WTC11 (cell line): ENCODE results near the gene CGREF1.

Experiments
- NR2C2 ChIP-seq: sonication (generic); formaldehyde crosslinking; IDR thresholded peaks from 2 replicates; pipeline ENCODE4 v1.8.0; 2022; ENCODE audit warnings: mild to moderate bottlenecking, missing genetic modification reagents
- SOX15 ChIP-seq: fragments of 250-450 bp; sonication (Bioruptor Pico); IDR thresholded peaks from 2 replicates; pipeline ENCODE4 v1.9.0; 2021; ENCODE audit warnings: mild to moderate bottlenecking
- SP1 ChIP-seq: sonication (generic); formaldehyde crosslinking; conservative IDR thresholded peaks from 2 replicates; pipeline ENCODE4 v1.8.1; 2022; ENCODE audit warnings: missing genetic modification reagents
- TF ChIP-seq, protein P1 (sequence below): fragments of 200-600 bp; IDR thresholded peaks from 2 replicates; pipeline ENCODE4 v1.8.0; 2022; ENCODE audit warnings: antibody characterized with exemption
- TF ChIP-seq, protein P2 (sequence below): sonication (generic); formaldehyde crosslinking; IDR thresholded peaks from 2 replicates; pipeline ENCODE4 v1.8.1; 2023; ENCODE audit warnings: mild to moderate bottlenecking, missing genetic modification reagents, moderate library complexity

DNA sequence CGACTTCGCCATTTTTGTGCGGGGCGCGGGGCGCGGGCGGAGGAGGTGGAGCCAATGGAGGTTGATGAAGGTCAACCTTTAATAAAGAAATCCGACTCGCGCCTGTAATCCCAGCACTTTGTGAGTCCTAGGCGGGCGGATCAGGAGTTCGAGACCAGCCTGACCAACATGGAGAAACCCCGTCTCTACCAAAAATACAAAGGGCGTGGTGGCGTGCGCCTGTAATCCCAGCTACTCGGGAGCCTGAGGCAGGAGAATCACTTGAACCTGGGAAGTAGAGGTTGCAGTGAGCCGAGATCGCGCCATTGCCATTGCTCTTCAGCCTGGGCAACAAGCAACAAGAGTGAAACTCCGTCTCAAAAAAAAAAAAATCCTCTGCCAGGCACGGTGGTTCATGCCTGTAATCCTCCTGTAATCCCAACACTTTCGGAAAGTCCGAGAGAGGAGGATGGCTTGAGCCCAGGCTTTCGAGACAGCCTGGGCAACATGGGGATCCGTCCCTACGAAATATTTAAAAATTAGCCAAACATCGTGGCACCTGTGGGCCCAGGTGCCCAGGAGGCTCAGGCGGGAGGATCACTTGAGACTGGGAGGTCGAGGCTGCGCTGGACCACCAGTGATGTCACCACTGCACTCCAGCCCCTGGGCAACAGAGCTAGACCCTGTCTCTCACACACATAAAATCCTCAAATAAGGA is 16.0 kb upstream of the CGREF1 start:
- TF ChIP-seq, protein P1, sequence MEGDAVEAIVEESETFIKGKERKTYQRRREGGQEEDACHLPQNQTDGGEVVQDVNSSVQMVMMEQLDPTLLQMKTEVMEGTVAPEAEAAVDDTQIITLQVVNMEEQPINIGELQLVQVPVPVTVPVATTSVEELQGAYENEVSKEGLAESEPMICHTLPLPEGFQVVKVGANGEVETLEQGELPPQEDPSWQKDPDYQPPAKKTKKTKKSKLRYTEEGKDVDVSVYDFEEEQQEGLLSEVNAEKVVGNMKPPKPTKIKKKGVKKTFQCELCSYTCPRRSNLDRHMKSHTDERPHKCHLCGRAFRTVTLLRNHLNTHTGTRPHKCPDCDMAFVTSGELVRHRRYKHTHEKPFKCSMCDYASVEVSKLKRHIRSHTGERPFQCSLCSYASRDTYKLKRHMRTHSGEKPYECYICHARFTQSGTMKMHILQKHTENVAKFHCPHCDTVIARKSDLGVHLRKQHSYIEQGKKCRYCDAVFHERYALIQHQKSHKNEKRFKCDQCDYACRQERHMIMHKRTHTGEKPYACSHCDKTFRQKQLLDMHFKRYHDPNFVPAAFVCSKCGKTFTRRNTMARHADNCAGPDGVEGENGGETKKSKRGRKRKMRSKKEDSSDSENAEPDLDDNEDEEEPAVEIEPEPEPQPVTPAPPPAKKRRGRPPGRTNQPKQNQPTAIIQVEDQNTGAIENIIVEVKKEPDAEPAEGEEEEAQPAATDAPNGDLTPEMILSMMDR, result no peak
- TF ChIP-seq SP1 (CRISPR knock-in tag) (no peak), SOX15 (CRISPR knock-in tag) (no peak), NR2C2 (CRISPR knock-in tag) (no peak)
- TF ChIP-seq, protein P2, sequence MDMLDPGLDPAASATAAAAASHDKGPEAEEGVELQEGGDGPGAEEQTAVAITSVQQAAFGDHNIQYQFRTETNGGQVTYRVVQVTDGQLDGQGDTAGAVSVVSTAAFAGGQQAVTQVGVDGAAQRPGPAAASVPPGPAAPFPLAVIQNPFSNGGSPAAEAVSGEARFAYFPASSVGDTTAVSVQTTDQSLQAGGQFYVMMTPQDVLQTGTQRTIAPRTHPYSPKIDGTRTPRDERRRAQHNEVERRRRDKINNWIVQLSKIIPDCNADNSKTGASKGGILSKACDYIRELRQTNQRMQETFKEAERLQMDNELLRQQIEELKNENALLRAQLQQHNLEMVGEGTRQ (CRISPR knock-in tag), result no peak
